ENCODE results near the gene CFAP44. TPM values are rescaled to one million over a fixed set of nuclear protein-coding genes. Genes with fewer than 3 reads are reported as not detected.
A peak's percentile ranks its signal among the peaks of the same experiment; 100 is the strongest.
"Not testable (repeated sequence)": the region's sequence is repeated elsewhere in the genome, so short reads cannot be mapped to it uniquely, and the experiment has no call there.

Gene CFAP44
- 0.23 and 1.8 TPM in 2 replicates for total RNA-seq (2014; rRNA removed; shearing (Covaris generic); ENCODE audit: low replicate concordance)

- peak; percentile 49 for DNase-seq
- H3K36me3 ChIP-seq = no peaks in the 10 kb centered on the region; the same call in 1 of the 2 replicates
- peak within 1 kb of the TSS; percentile 28 for H3K4me3 ChIP-seq
- no peaks in the 10 kb centered on the region for H3K9me3 ChIP-seq
- no peaks in the 10 kb centered on the region for H3K27me3 ChIP-seq
Observed at GRCh38 chr3:113441051-113441770, at the start of gene CFAP44. Gene CFAP44, minus strand, starts transcription at chr3:113441493. Its CDS starts 7,829 bp downstream, at chr3:113433664.

GRCh38 chr3:113485161-113485609, 43.9 kb upstream of the CFAP44 start:
- Histone ChIP-seq H3K9me3 (no peaks in the 10 kb centered on the region), H3K27me3 (no peaks in the 10 kb centered on the region), H3K4me3 (no peak overlapping the region), H3K36me3 (peaks cover 14% of the 10 kb centered on the region; the same call in 1 of the 2 replicates)
- DNase-seq = no peak

- Histone ChIP-seq H3K27me3 (no peaks in the 10 kb centered on the region), H3K9me3 (no peaks in the 10 kb centered on the region), H3K36me3 (peaks cover 10% of the 10 kb centered on the region), H3K4me3 (no peak overlapping the region)
- no peak for DNase-seq
Observed at GRCh38 chr3:113468539-113468938, 27.2 kb upstream of the CFAP44 start.

GRCh38 chr3:113461488-113461887, 20.2 kb upstream of the CFAP44 start:
- no peaks in the 10 kb centered on the region for H3K27me3 ChIP-seq
- no peak overlapping the region for H3K4me3 ChIP-seq
- peaks cover 20% of the 10 kb centered on the region for H3K36me3 ChIP-seq
- no peaks in the 10 kb centered on the region for H3K9me3 ChIP-seq
- DNase-seq = no peak

- H3K36me3 ChIP-seq = peaks cover 21% of the 10 kb centered on the region
- not testable (repeated sequence) for H3K27me3 ChIP-seq, H3K9me3 ChIP-seq, DNase-seq, H3K4me3 ChIP-seq
Observed at GRCh38 chr3:113458554-113458953, 17.3 kb upstream of the CFAP44 start.

DNA sequence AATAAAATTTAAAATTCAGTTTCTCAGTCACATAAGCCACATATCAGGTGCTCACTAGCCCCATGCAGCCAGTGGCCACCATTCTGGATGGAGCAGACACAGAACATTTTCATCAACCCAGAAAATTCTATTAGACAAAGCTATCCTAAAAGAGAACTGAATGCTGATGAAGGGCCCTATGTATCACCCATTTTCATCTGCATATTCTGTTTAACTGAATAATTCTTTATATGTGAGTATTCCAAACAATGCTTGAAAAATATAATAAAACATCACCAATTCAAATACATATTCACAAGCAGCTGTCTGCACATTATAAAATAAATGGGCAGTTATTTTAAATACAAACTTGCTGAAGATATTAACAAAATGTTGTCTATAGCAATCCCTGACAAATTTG, 14.2 kb upstream of the CFAP44 start:
- Histone ChIP-seq H3K36me3 (peaks cover 14% of the 10 kb centered on the region), H3K9me3 (no peaks in the 10 kb centered on the region), H3K27me3 (no peaks in the 10 kb centered on the region), H3K4me3 (no peak overlapping the region)
- no peak for DNase-seq

- Histone ChIP-seq H3K27me3 (no peaks in the 10 kb centered on the region), H3K36me3 (peaks cover 10% of the 10 kb centered on the region), H3K9me3 (no peaks in the 10 kb centered on the region), H3K4me3 (no peak overlapping the region)
- no peak for DNase-seq
Observed at GRCh38 chr3:113454630-113455029, 13.3 kb upstream of the CFAP44 start.

- H3K4me3 ChIP-seq = no peak overlapping the region
- H3K27me3 ChIP-seq = no peaks in the 10 kb centered on the region
- peaks cover 8% of the 10 kb centered on the region for H3K36me3 ChIP-seq
- no peaks in the 10 kb centered on the region for H3K9me3 ChIP-seq
- no peak for DNase-seq
Observed at GRCh38 chr3:113454057-113454456, 12.8 kb upstream of the CFAP44 start.

- no peak for DNase-seq
- Histone ChIP-seq H3K27me3 (no peaks in the 10 kb centered on the region), H3K36me3 (no peaks in the 10 kb centered on the region), H3K4me3 (no peak overlapping the region), H3K9me3 (no peaks in the 10 kb centered on the region)
Observed at GRCh38 chr3:113450911-113451310, 9.6 kb upstream of the CFAP44 start.

GRCh38 chr3:113439606-113440005, 1.7 kb downstream of the CFAP44 start:
- Histone ChIP-seq H3K9me3 (no peaks in the 10 kb centered on the region), H3K27me3 (no peaks in the 10 kb centered on the region), H3K36me3 (no peaks in the 10 kb centered on the region; the same call in 1 of the 2 replicates), H3K4me3 (no peak overlapping the region)
- no peak for DNase-seq

DNA sequence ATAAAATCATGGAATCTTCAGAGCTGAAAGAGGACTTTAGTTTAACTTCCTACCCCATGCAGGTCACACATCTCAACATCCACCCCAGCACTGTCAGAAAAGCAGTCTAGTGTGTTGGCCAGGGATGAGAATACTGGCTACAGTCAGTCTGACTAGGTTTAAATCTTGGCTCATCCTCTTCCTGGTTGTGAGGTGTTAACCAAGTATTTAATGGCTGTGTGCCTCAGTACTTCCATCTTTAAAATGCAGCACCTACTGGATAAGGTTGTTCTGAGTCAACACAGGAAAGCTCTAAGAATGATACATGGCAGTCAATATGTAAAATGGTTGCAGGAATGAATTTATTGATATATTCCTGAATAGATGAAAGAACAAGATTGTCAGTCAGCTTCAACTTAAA, 3.1 kb downstream of the CFAP44 start:
- Histone ChIP-seq H3K36me3 (no peaks in the 10 kb centered on the region; the same call in 1 of the 2 replicates), H3K27me3 (no peaks in the 10 kb centered on the region), H3K9me3 (no peaks in the 10 kb centered on the region), H3K4me3 (no peak overlapping the region)
- DNase-seq = no peak

GRCh38 chr3:113437411-113437810, 3.9 kb downstream of the CFAP44 start:
- Histone ChIP-seq H3K9me3 (no peaks in the 10 kb centered on the region), H3K4me3 (no peak overlapping the region), H3K27me3 (no peaks in the 10 kb centered on the region), H3K36me3 (no peaks in the 10 kb centered on the region)
- no peak for DNase-seq

DNA sequence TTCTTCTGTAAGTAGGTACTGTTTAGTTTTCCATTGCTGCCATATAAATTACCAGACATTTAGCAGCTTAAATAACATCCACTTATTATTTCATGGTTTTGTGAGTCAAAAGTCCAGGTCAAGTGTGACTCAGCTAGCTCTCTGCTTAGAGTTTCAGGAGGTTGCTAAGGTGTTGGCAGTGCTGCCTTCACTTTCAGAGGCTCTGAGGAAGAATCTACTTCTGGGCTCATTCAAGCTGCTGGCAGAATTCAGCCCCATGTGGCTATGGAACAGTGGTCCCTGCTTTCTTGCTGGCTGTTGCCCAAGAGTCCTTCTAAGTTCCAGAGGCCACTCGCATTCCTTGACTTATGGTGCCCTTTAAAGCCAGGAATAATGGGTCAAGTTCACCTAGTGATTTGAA, 4.5 kb downstream of the CFAP44 start:
- no peaks in the 10 kb centered on the region for H3K9me3 ChIP-seq
- H3K36me3 ChIP-seq = no peaks in the 10 kb centered on the region
- H3K27me3 ChIP-seq = no peaks in the 10 kb centered on the region
- DNase-seq = peak; percentile 12
- no peak overlapping the region for H3K4me3 ChIP-seq

DNA sequence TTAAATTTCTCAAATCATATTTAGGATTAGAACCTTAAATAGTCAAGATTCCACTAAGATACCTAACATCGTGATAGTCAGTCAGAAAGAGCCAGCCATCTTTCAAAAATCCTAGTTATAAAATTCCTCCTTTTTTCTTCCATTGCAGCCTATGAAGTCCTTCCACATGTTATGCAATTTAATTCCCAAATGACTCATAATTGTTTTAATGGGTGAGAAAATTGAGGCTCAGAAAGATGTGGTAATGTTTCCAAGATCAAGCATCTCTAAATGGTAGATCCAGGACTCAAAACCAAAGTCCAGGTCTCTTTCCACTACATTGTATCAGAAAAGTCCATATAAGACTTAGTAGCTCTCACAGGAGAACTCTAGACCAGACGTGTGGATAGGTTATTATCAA, 9.5 kb downstream of the CFAP44 start:
- Histone ChIP-seq H3K27me3 (no peaks in the 10 kb centered on the region), H3K36me3 (no peaks in the 10 kb centered on the region; the same call in 1 of the 2 replicates), H3K4me3 (no peak overlapping the region), H3K9me3 (no peaks in the 10 kb centered on the region; the same call in 1 of the 2 replicates)
- DNase-seq = no peak

- no peak for DNase-seq
- no peaks in the 10 kb centered on the region for H3K27me3 ChIP-seq
- no peak overlapping the region for H3K4me3 ChIP-seq
- peaks cover 7% of the 10 kb centered on the region; the same call in 1 of the 2 replicates for H3K36me3 ChIP-seq
- H3K9me3 ChIP-seq = no peaks in the 10 kb centered on the region; the same call in 1 of the 2 replicates
Observed at GRCh38 chr3:113428581-113428980, 12.7 kb downstream of the CFAP44 start.

DNA sequence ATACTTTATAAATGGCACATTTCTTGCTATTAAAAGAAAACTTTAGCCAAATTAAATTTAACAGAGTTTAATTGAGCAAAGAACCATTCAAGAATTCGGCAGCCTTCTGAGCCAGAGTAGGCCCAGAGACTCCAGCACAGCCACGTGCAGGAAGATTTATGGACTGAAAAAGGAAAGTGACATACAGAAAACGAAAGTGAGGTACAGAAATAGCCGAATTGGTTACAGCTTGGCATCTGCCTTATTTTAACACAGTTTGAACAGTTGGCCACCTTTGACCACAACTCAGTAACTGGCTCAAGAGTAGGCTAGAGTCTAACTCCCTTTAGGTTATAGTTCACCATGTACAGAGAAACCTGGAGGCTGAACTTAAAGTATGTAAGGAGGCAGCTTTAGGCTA, 17.6 kb downstream of the CFAP44 start:
- Histone ChIP-seq H3K36me3 (peaks cover 7% of the 10 kb centered on the region; the same call in 1 of the 2 replicates), H3K9me3 (no peaks in the 10 kb centered on the region), H3K27me3 (no peaks in the 10 kb centered on the region), H3K4me3 (no peak overlapping the region)
- DNase-seq = no peak

DNA sequence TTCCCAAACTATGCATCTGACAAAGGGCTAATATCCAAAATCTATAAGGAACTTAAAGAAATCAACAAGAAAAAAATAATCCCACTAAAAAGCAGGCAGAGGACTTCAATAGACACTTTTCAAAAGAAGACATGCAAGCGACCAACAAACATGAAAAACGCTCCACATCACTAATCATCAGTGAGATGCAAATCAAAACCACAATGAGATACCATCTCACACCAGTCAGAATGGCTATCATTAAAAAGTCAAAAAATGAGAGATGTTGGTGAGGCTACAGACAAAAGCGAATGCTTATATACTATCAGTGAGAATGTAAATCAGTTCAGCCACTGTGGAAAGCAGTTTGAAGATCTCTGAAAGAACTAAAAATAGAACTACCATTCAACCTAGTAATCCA, 20.2 kb downstream of the CFAP44 start:
- Histone ChIP-seq H3K36me3 (peaks cover 13% of the 10 kb centered on the region), H3K27me3 (no peaks in the 10 kb centered on the region), H3K4me3 (no peak overlapping the region), H3K9me3 (0 out of 2 replicates have a peak, but pooled peaks cover 3% of the 10 kb centered on the region)
- no peak for DNase-seq

DNA sequence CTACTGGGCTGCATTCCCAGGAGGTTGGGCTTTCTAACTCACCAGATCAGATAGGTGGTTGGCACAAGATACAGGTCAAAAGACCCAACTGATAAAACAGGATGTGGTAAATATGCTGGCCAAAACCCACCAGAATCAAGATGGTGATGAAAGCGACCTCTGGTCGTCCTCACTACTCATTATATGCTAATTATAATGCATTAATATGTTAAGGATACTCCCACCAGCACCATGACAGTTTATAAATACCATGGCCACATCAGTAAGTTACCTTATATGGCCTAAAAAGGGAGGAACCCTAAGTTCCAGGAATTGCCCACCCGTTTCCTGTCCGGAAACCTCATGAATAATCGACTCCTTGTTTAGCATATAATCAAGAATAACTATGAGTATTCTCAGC, 31.6 kb downstream of the CFAP44 start:
- H3K4me3 ChIP-seq = no peak overlapping the region
- H3K27me3 ChIP-seq = no peaks in the 10 kb centered on the region
- peaks cover 11% of the 10 kb centered on the region; the same call in 1 of the 2 replicates for H3K9me3 ChIP-seq
- H3K36me3 ChIP-seq = no peaks in the 10 kb centered on the region
- no peak for DNase-seq

All from MG63 (cell line).